Activated naive CD8-positive, alpha-beta T cell treated with anti-CD3 and anti-CD28 coated beads, Interleukin-2, amount 50 U/mL, for 16 hours (primary cell): ENCODE data around the gene MAP1LC3B.
A peak's percentile ranks its signal among the peaks of the same experiment; 100 is the strongest.

Experiments
- DNase-seq: peaks from one replicate; pipeline ENCODE4 v3.0.0-alpha.2; 2020; ENCODE audit warnings: low read depth, low spot score

MAP1LC3B gene

GRCh38 chr16:87391950-87392820, at the start of gene MAP1LC3B:
Gene MAP1LC3B, plus strand, starts transcription at chr16:87392336. Its CDS starts 92 bp downstream, at chr16:87392428.
- DNase-seq: peak; percentile 89

- DNase-seq: no peak
Observed at GRCh38 chr16:87342504-87342903, 49.6 kb upstream of the MAP1LC3B start.

- no peak for DNase-seq
Observed at GRCh38 chr16:87342978-87343752, 49.0 kb upstream of the MAP1LC3B start.

- no peak for DNase-seq
Observed at GRCh38 chr16:87343753-87344050, 48.4 kb upstream of the MAP1LC3B start.

GRCh38 chr16:87344165-87344930, 47.8 kb upstream of the MAP1LC3B start:
- no peak for DNase-seq

GRCh38 chr16:87344931-87345631, 47.1 kb upstream of the MAP1LC3B start:
- DNase-seq: peak; percentile 11

GRCh38 chr16:87345726-87346424, 46.3 kb upstream of the MAP1LC3B start:
- no peak for DNase-seq

- no peak for DNase-seq
Observed at GRCh38 chr16:87346517-87347060, 45.5 kb upstream of the MAP1LC3B start.

- no peak for DNase-seq
Observed at GRCh38 chr16:87347932-87348615, 44.1 kb upstream of the MAP1LC3B start.

GRCh38 chr16:87348616-87349157, 43.4 kb upstream of the MAP1LC3B start:
- no peak for DNase-seq

- DNase-seq: no peak
Observed at GRCh38 chr16:87350031-87350430, 42.1 kb upstream of the MAP1LC3B start.

GRCh38 chr16:87350681-87351319, 41.3 kb upstream of the MAP1LC3B start:
- no peak for DNase-seq

- DNase-seq: no peak
Observed at GRCh38 chr16:87351320-87351698, 40.8 kb upstream of the MAP1LC3B start.

GRCh38 chr16:87352818-87353217, 39.3 kb upstream of the MAP1LC3B start:
- DNase-seq: no peak

GRCh38 chr16:87353613-87354012, 38.5 kb upstream of the MAP1LC3B start:
- no peak for DNase-seq

- DNase-seq: no peak
Observed at GRCh38 chr16:87356491-87356853, 35.7 kb upstream of the MAP1LC3B start.

GRCh38 chr16:87358250-87358649, 33.9 kb upstream of the MAP1LC3B start:
- DNase-seq: no peak

- no peak for DNase-seq
Observed at GRCh38 chr16:87358696-87359095, 33.4 kb upstream of the MAP1LC3B start.

GRCh38 chr16:87359121-87359520, 33.0 kb upstream of the MAP1LC3B start:
- DNase-seq: no peak
